HepG2 (cell line): Measurements from ENCODE around the gene TGM2. TPM values are rescaled to one million over a fixed set of nuclear protein-coding genes. Genes with fewer than 3 reads are reported as not detected.

ENCODE experiments used
- ATF1 ChIP-seq: IDR thresholded peaks from 2 replicates; pipeline ENCODE4 v1.6.1; 2016; ENCODE audit warnings: mild to moderate bottlenecking, control low read depth
- HCFC1 ChIP-seq: fragments of 150-350 bp; IDR thresholded peaks from 2 replicates; pipeline ENCODE4 v1.6.1; 2014; ENCODE audit warnings: low read depth, low read length
- HMG20B ChIP-seq: conservative IDR thresholded peaks from 2 replicates; pipeline ENCODE4 v1.6.1; 2016; ENCODE audit warnings: missing genetic modification reagents, missing compliant biosample characterization
- KAT2B ChIP-seq: fragments of 150-350 bp; IDR thresholded peaks from 2 replicates; pipeline ENCODE4 v1.6.1; 2014; ENCODE audit warnings: low read depth, low read length, borderline replicate concordance
- KLF12 ChIP-seq: sonication (generic); formaldehyde crosslinking; IDR thresholded peaks from 2 replicates; pipeline ENCODE4 v1.4.0; 2020; ENCODE audit warnings: missing genetic modification reagents, borderline replicate concordance
- MIER3 ChIP-seq: IDR thresholded peaks from 2 replicates; pipeline ENCODE4 v1.6.1; 2016; ENCODE audit warnings: missing compliant biosample characterization, borderline replicate concordance
- MNT ChIP-seq: fragments of 450-650 bp; IDR thresholded peaks from 2 replicates; pipeline ENCODE4 v1.6.1; 2016
- NCOA1 ChIP-seq: sonication (generic); formaldehyde crosslinking; IDR thresholded peaks from 2 replicates; pipeline ENCODE4 v1.9.0; 2021; ENCODE audit warnings: missing genetic modification reagents
- NR2F2 ChIP-seq: IDR thresholded peaks from 2 replicates; pipeline ENCODE4 v1.6.1; 2012; ENCODE audit warnings: low read depth, inconsistent platforms, borderline replicate concordance
- POLR2G ChIP-seq: fragments of 200-400 bp; formaldehyde crosslinking; IDR thresholded peaks from 2 replicates; pipeline ENCODE4 v1.6.1; 2018; ENCODE audit warnings: mild to moderate bottlenecking, low read depth, low read length, moderate library complexity
- RCOR2 ChIP-seq: IDR thresholded peaks from 2 replicates; pipeline ENCODE4 v1.6.1; 2016; ENCODE audit warnings: missing biosample characterization, missing genetic modification reagents
- RXRA ChIP-seq: sonication (generic); formaldehyde crosslinking; IDR thresholded peaks from 2 replicates; pipeline ENCODE4 v1.5.1; 2020; ENCODE audit warnings: missing genetic modification reagents
- STAT5B ChIP-seq: sonication (generic); formaldehyde crosslinking; IDR thresholded peaks from 2 replicates; pipeline ENCODE4 v1.4.0; 2020; ENCODE audit warnings: missing genetic modification reagents
- TEAD3 ChIP-seq: optimal IDR thresholded peaks from 2 replicates; pipeline ENCODE3; 2016; ENCODE audit warnings: borderline replicate concordance
- TFDP2 ChIP-seq: sonication (generic); formaldehyde crosslinking; IDR thresholded peaks from 2 replicates; pipeline ENCODE4 v1.4.0; 2020; ENCODE audit warnings: missing genetic modification reagents
- TRAFD1 ChIP-seq: sonication (generic); formaldehyde crosslinking; IDR thresholded peaks from 2 replicates; pipeline ENCODE4 v1.5.1; 2020; ENCODE audit warnings: missing genetic modification reagents, mild to moderate bottlenecking, borderline replicate concordance
- ZBTB3 ChIP-seq: sonication (generic); formaldehyde crosslinking; IDR thresholded peaks from 2 replicates; pipeline ENCODE4 v1.4.0; 2020; ENCODE audit warnings: low read depth, mild to moderate bottlenecking, moderate library complexity, missing genetic modification reagents, borderline replicate concordance
- ZBTB39 ChIP-seq: sonication (generic); formaldehyde crosslinking; IDR thresholded peaks from 2 replicates; pipeline ENCODE4 v1.5.0; 2020; ENCODE audit warnings: missing genetic modification reagents
- ZMAT3 ChIP-seq: sonication (generic); formaldehyde crosslinking; conservative IDR thresholded peaks from 2 replicates; pipeline ENCODE4 v1.7.0; 2021; ENCODE audit warnings: missing genetic modification reagents
- ZNF230 ChIP-seq: sonication (generic); formaldehyde crosslinking; IDR thresholded peaks from 2 replicates; pipeline ENCODE4 v1.4.0; 2020; ENCODE audit warnings: mild to moderate bottlenecking, missing genetic modification reagents
- ZNF282 ChIP-seq: fragments of 450-650 bp; IDR thresholded peaks from 2 replicates; pipeline ENCODE4 v1.6.1; 2018; ENCODE audit not compliant: partially characterized antibody
- ZNF317 ChIP-seq: sonication (generic); formaldehyde crosslinking; IDR thresholded peaks from 2 replicates; pipeline ENCODE4 v1.5.0; 2020; ENCODE audit warnings: mild to moderate bottlenecking, missing genetic modification reagents
- ZNF329 ChIP-seq: sonication (generic); formaldehyde crosslinking; IDR thresholded peaks from 2 replicates; pipeline ENCODE4 v1.9.0; 2021; ENCODE audit warnings: low read depth, mild to moderate bottlenecking, missing genetic modification reagents
- ZNF761 ChIP-seq: sonication (generic); formaldehyde crosslinking; conservative IDR thresholded peaks from 2 replicates; pipeline ENCODE4 v1.4.0; 2020; ENCODE audit warnings: mild to moderate bottlenecking, missing genetic modification reagents
- ZNF788 ChIP-seq: sonication (generic); formaldehyde crosslinking; IDR thresholded peaks from 2 replicates; pipeline ENCODE4 v1.5.0; 2020; ENCODE audit warnings: mild to moderate bottlenecking, missing genetic modification reagents, borderline replicate concordance
- polyA plus RNA-seq, 8 experiments: library from polyadenylated mRNA; depleted of rRNA in 3 of 8; stranded (reverse) in 7 of 8; unstranded in 1 of 8; fragments of >200 nt; fragmentation: Illumina TruSeq in 4 of 8; extraction: Trizol in 4 of 8; gene quantifications; 2 replicates each; pipeline versions ENCODE4 v1.2.1 to v1.2.3, GENCODE V29; 2011 to 2016; ENCODE audit warnings: low read depth in 4 of 8, missing spikeins in 1 of 8, mixed read lengths in 1 of 8; ENCODE audit not compliant: insufficient read depth in 1 of 8
- total RNA-seq, 5 experiments: library from RNA; depleted of rRNA; stranded (reverse); fragments of >200 nt; fragmentation: Illumina TruSeq; extraction: Trizol; gene quantifications; 2 replicates each; pipeline ENCODE4 v1.2.3, GENCODE V29; 2016; ENCODE audit warnings: low read depth in 1 of 5

Gene TGM2
- total and polyA plus RNA-seq, 2 of the 13 experiments (the other 11 are each of a cell fraction or from before 2014, with no cell fraction given): 4.2 to 46.4 TPM

GRCh38 chr20:38167851-38168760 lies 3.0 kb upstream of the TGM2 start (continued):
- no peak for TF ChIP-seq ZBTB39 (CRISPR knock-in tag)
- TF ChIP-seq TRAFD1 (CRISPR knock-in tag): no peak; the same call in 1 of the 2 replicates
- 0 out of 2 replicates have a peak, but pooled peaks have one; percentile 25 for TF ChIP-seq RCOR2
- peak; percentile 56 for TF ChIP-seq ZMAT3 (CRISPR knock-in tag)
- no peak; the same call in 1 of the 2 replicates for TF ChIP-seq ATF1 (CRISPR knock-in tag)
- TF ChIP-seq RXRA (CRISPR knock-in tag): peak; percentile 93
- TF ChIP-seq ZNF282: no peak
- no peak for TF ChIP-seq ZBTB3
- TF ChIP-seq HMG20B (CRISPR knock-in tag): peak; percentile 81
- TF ChIP-seq NCOA1 (CRISPR knock-in tag): no peak
- peak; percentile 98 for TF ChIP-seq TEAD3 (CRISPR knock-in tag)
- peak; percentile 59; the same call in 1 of the 2 replicates for TF ChIP-seq NR2F2
- no peak for TF ChIP-seq STAT5B
- TF ChIP-seq KAT2B: no peak
- no peak for TF ChIP-seq ZNF761
- TF ChIP-seq KLF12 (CRISPR knock-in tag): no peak
- peak; percentile 70; the same call in 1 of the 2 replicates for TF ChIP-seq MIER3 (CRISPR knock-in tag)
- no peak for TF ChIP-seq TFDP2 (CRISPR knock-in tag)
- no peak for TF ChIP-seq MNT
- no peak for TF ChIP-seq ZNF230
- peak; percentile 37; the same call in 1 of the 2 replicates for TF ChIP-seq ZNF317 (CRISPR knock-in tag)
- no peak for TF ChIP-seq HCFC1
- peak; percentile 41; the same call in 1 of the 2 replicates for TF ChIP-seq ZNF788 (CRISPR knock-in tag)
- no peak for TF ChIP-seq ZNF329
- no peak for TF ChIP-seq POLR2G
